HL-60 (cell line): Measurements from ENCODE around the gene SH3PXD2A.

Experiments used
- DNase-seq, 2 experiments: peaks; one replicate each; pipeline ENCODE4 v3.0.0-alpha.2; 2010 to 2020; ENCODE audit warnings: low read depth in 1 of 2, low spot score in 1 of 2
- H3K27ac ChIP-seq: fragments of 250-450 bp; sonication (Bioruptor Pico); replicated peaks from 2 replicates; pipeline ENCODE4 v1.5.1; 2020; ENCODE audit warnings: mild to moderate bottlenecking, moderate library complexity
- H3K27me3 ChIP-seq: fragments of 250-450 bp; sonication (Bioruptor Pico); 2 replicates; pipeline ENCODE4 v1.5.1; 2021; ENCODE audit warnings: mild to moderate bottlenecking, moderate library complexity; ENCODE audit not compliant: insufficient read depth, poor library complexity, severe bottlenecking
- H3K4me3 ChIP-seq: replicated peaks from 2 replicates; pipeline ENCODE4 v1.5.1; 2011; ENCODE audit warnings: mild to moderate bottlenecking, control low read depth, low read length; ENCODE audit not compliant: insufficient read depth
- GABPA ChIP-seq: IDR thresholded peaks from 2 replicates; pipeline ENCODE4 v1.6.1; 2012; ENCODE audit warnings: low read depth
- POLR2AphosphoS5 ChIP-seq: IDR thresholded peaks from 2 replicates; pipeline ENCODE4 v1.6.1; 2012; ENCODE audit warnings: low read depth
- SPI1 ChIP-seq: IDR thresholded peaks from 2 replicates; pipeline ENCODE4 v1.6.1; 2012; ENCODE audit warnings: low read depth, mild to moderate bottlenecking, borderline replicate concordance
- TF ChIP-seq, protein P1 (sequence below): IDR thresholded peaks from 2 replicates; pipeline ENCODE4 v1.6.1; 2012; ENCODE audit warnings: low read depth; ENCODE audit not compliant: insufficient replicate concordance
- TF ChIP-seq, protein P2 (sequence below): IDR thresholded peaks from one replicate; pipeline ENCODE4 v1.5.1; 2011; ENCODE audit warnings: low read length, control low read depth, inconsistent platforms; ENCODE audit not compliant: insufficient read depth

SH3PXD2A gene

GRCh38 chr10:103580430-103580829 lies 274.9 kb downstream of the SH3PXD2A start:
- H3K27me3 ChIP-seq = peaks cover 3% of the 10 kb centered on the region
- H3K4me3 ChIP-seq = no peak overlapping the region
- DNase-seq = no peak
- TF ChIP-seq SPI1 (no peak), GABPA (no peak), POLR2AphosphoS5 (no peak)
- TF ChIP-seq, protein P1, sequence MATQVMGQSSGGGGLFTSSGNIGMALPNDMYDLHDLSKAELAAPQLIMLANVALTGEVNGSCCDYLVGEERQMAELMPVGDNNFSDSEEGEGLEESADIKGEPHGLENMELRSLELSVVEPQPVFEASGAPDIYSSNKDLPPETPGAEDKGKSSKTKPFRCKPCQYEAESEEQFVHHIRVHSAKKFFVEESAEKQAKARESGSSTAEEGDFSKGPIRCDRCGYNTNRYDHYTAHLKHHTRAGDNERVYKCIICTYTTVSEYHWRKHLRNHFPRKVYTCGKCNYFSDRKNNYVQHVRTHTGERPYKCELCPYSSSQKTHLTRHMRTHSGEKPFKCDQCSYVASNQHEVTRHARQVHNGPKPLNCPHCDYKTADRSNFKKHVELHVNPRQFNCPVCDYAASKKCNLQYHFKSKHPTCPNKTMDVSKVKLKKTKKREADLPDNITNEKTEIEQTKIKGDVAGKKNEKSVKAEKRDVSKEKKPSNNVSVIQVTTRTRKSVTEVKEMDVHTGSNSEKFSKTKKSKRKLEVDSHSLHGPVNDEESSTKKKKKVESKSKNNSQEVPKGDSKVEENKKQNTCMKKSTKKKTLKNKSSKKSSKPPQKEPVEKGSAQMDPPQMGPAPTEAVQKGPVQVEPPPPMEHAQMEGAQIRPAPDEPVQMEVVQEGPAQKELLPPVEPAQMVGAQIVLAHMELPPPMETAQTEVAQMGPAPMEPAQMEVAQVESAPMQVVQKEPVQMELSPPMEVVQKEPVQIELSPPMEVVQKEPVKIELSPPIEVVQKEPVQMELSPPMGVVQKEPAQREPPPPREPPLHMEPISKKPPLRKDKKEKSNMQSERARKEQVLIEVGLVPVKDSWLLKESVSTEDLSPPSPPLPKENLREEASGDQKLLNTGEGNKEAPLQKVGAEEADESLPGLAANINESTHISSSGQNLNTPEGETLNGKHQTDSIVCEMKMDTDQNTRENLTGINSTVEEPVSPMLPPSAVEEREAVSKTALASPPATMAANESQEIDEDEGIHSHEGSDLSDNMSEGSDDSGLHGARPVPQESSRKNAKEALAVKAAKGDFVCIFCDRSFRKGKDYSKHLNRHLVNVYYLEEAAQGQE = no peak
- TF ChIP-seq, protein P2, sequence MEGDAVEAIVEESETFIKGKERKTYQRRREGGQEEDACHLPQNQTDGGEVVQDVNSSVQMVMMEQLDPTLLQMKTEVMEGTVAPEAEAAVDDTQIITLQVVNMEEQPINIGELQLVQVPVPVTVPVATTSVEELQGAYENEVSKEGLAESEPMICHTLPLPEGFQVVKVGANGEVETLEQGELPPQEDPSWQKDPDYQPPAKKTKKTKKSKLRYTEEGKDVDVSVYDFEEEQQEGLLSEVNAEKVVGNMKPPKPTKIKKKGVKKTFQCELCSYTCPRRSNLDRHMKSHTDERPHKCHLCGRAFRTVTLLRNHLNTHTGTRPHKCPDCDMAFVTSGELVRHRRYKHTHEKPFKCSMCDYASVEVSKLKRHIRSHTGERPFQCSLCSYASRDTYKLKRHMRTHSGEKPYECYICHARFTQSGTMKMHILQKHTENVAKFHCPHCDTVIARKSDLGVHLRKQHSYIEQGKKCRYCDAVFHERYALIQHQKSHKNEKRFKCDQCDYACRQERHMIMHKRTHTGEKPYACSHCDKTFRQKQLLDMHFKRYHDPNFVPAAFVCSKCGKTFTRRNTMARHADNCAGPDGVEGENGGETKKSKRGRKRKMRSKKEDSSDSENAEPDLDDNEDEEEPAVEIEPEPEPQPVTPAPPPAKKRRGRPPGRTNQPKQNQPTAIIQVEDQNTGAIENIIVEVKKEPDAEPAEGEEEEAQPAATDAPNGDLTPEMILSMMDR = no peak
- H3K27ac ChIP-seq = no peak overlapping the region

- H3K27me3 ChIP-seq = peaks cover 3% of the 10 kb centered on the region
- no peak overlapping the region for H3K27ac ChIP-seq
- no peak for DNase-seq
- H3K4me3 ChIP-seq = no peak overlapping the region
- TF ChIP-seq GABPA (no peak), SPI1 (no peak), POLR2AphosphoS5 (no peak)
- TF ChIP-seq, protein P1 = no peak
- TF ChIP-seq, protein P2 = no peak
Observed at GRCh38 chr10:103580011-103580410, 275.4 kb downstream of the SH3PXD2A start.

- H3K27me3 ChIP-seq = peaks cover 3% of the 10 kb centered on the region
Observed at GRCh38 chr10:103578782-103579382, 276.5 kb downstream of the SH3PXD2A start.

More at GRCh38 chr10:103578782-103579382, 276.5 kb downstream of the SH3PXD2A start:
- no peak overlapping the region for H3K27ac ChIP-seq
- H3K4me3 ChIP-seq = no peak overlapping the region
- TF ChIP-seq, protein P1 = no peak
- no peak for TF ChIP-seq SPI1
- no peak for DNase-seq
